Fibroblast of pulmonary artery (primary cell): ENCODE data around the gene AKNA.

ENCODE experiments used
- DNase-seq: peaks from one replicate; pipeline ENCODE4 v3.0.0-alpha.2; 2010; ENCODE audit warnings: low read depth
- H3K4me3 ChIP-seq: replicated peaks from 2 replicates; pipeline ENCODE4 v1.5.1; 2011; ENCODE audit warnings: low read depth, mild to moderate bottlenecking, control low read depth, low read length, moderate library complexity
- CTCF ChIP-seq: IDR thresholded peaks from 2 replicates; pipeline ENCODE4 v1.5.1; 2011; ENCODE audit warnings: mild to moderate bottlenecking, control low read depth, low read length, inconsistent platforms; ENCODE audit errors: missing control alignments

AKNA gene

GRCh38 chr9:114410910-114411309, 23.1 kb upstream of the AKNA start:
- TF ChIP-seq CTCF, result no peak
- no peak overlapping the region for H3K4me3 ChIP-seq
- no peak for DNase-seq

- no peak overlapping the region for H3K4me3 ChIP-seq
- no peak for TF ChIP-seq CTCF
- no peak for DNase-seq
Measured at GRCh38 chr9:114409842-114410241, 22.1 kb upstream of the AKNA start.

GRCh38 chr9:114409103-114409780, 21.5 kb upstream of the AKNA start:
- H3K4me3 ChIP-seq, result no peak overlapping the region
- no peak for DNase-seq
- TF ChIP-seq CTCF, result no peak

- H3K4me3 ChIP-seq, result no peak overlapping the region
- TF ChIP-seq CTCF, result no peak
- no peak for DNase-seq
Measured at GRCh38 chr9:114408645-114409044, 20.9 kb upstream of the AKNA start.

GRCh38 chr9:114407889-114408288, 20.1 kb upstream of the AKNA start:
- no peak for DNase-seq
- no peak for TF ChIP-seq CTCF

GRCh38 chr9:114406441-114406840, 18.7 kb upstream of the AKNA start:
- TF ChIP-seq CTCF, result no peak
- H3K4me3 ChIP-seq, result no peak overlapping the region
- no peak for DNase-seq

More at GRCh38 chr9:114407889-114408288, 20.1 kb upstream of the AKNA start:
- H3K4me3 ChIP-seq, result no peak overlapping the region
